Activated CD8-positive, alpha-beta memory T cell treated with anti-CD3 and anti-CD28 coated beads, Interleukin-2, amount 10 ng/mL, durations not matched to agents 7 days and 5 days (primary cell): ENCODE data around the gene SERPINA9. TPM values are rescaled to one million over a fixed set of nuclear protein-coding genes. Genes with fewer than 3 reads are reported as not detected.
A peak's percentile ranks its signal among the peaks of the same experiment; 100 is the strongest.
"Not testable (repeated sequence)": the region's sequence is repeated elsewhere in the genome, so short reads cannot be mapped to it uniquely, and the experiment has no call there.

Experiments
- ATAC-seq: fragments of 150-1000 bp; cut with Tn5 transposase; one replicate; pipeline ENCODE4 v1.10.0; 2021; ENCODE audit warnings: moderate library complexity
- CTCF ChIA-PET: fragments of 350-600 bp; sonication (Branson Sonifier 250); formaldehyde crosslinking; loops from one replicate; lab custom pipeline; 2021; ENCODE audit warnings: antibody characterized with exemption; lab: Charles Lee
- DNase-seq: peaks from one replicate; pipeline ENCODE4 v3.0.0-alpha.2; 2020
- H3K27ac Mint-ChIP-seq: one replicate; pipeline ENCODE4 v1.8.0; 2021; ENCODE audit warnings: mild to moderate bottlenecking, mixed read lengths
- H3K27me3 Mint-ChIP-seq: one replicate; pipeline ENCODE4 v1.8.0; 2021; ENCODE audit warnings: mixed read lengths
- H3K36me3 Mint-ChIP-seq: one replicate; pipeline ENCODE4 v1.8.0; 2021; ENCODE audit warnings: mild to moderate bottlenecking, mixed read lengths
- H3K4me1 Mint-ChIP-seq: one replicate; pipeline ENCODE4 v1.8.0; 2021; ENCODE audit warnings: mixed read lengths
- H3K4me3 Mint-ChIP-seq: one replicate; pipeline ENCODE4 v1.8.0; 2021; ENCODE audit warnings: mild to moderate bottlenecking, moderate library complexity, mixed read lengths
- H3K9me3 Mint-ChIP-seq: one replicate; pipeline ENCODE4 v1.8.0; 2022; ENCODE audit warnings: low read depth, mixed read lengths
- total RNA-seq, 2 experiments: library from RNA; stranded (reverse); gene quantifications; one replicate each; pipeline ENCODE4 v1.2.3, GENCODE V29; 2021

SERPINA9 gene
- total RNA-seq = not detected

DNA sequence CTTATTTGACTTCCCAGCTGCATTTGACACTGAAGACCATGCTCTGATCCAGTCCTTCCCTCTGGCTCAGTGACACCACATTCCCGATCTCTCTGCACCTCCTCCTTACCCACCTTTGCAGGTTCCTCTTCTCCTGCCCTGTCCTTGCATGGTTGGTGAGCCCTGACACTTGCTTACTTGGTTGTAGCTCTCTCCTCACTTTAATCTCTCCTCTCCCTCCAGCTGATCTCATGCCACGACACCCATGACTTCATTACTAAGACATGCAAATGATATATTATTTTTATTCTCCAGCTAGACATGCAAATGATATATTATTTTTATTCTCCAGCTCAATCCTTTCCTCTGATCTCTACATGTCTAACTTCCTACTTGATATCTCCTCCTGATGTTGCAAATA is at the start of gene SERPINA9:
Gene SERPINA9 (minus strand): TSS at position 175 of the 400 bp plus-strand sequence. CDS start 6,357 bp downstream, outside the sequence.
- Mint-ChIP-seq H3K27me3 (no peaks in the 10 kb centered on the region), H3K36me3 (no peaks in the 10 kb centered on the region), H3K27ac (no peak within 1 kb of the TSS), H3K4me3 (no peak within 1 kb of the TSS), H3K9me3 (no peaks in the 10 kb centered on the region), H3K4me1 (no peaks in the 10 kb centered on the region)
- ATAC-seq (no peak), DNase-seq (no peak)
- CTCF ChIA-PET = interaction anchor here (2.6 kb wide), 1 partner anchor 10 kb away, joined by 13 read pairs; no protein-coding TSS in a partner anchor

DNA sequence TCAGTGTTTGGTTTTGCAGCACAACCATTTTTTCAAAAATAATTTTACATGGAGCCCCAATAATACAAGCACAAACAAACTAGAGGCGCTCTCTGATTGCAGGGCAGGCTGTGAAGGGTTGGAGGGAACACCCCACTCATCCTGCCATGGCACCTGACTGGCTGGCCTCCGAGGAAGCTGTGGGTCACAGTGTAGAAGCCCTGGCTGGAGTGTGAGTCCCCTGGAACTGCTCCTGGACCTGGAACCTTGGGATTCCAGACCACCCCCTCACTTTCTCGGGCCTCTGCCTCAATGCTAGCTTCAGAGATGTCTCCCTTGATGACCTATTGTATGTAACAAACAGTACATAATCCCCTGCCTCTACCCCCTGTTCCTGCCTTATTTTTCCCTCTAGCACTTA is 48.1 kb upstream of the SERPINA9 start:
- H3K9me3 Mint-ChIP-seq = peaks cover 9% of the 10 kb centered on the region
- peaks cover 17% of the 10 kb centered on the region for H3K27me3 Mint-ChIP-seq
- DNase-seq (peak; percentile 28), ATAC-seq (no peak)
- no peak overlapping the region for H3K4me3 Mint-ChIP-seq
- no peaks in the 10 kb centered on the region for H3K4me1 Mint-ChIP-seq
- H3K27ac Mint-ChIP-seq = no peak overlapping the region
- CTCF ChIA-PET = no interaction called here
- no peaks in the 10 kb centered on the region for H3K36me3 Mint-ChIP-seq

DNA sequence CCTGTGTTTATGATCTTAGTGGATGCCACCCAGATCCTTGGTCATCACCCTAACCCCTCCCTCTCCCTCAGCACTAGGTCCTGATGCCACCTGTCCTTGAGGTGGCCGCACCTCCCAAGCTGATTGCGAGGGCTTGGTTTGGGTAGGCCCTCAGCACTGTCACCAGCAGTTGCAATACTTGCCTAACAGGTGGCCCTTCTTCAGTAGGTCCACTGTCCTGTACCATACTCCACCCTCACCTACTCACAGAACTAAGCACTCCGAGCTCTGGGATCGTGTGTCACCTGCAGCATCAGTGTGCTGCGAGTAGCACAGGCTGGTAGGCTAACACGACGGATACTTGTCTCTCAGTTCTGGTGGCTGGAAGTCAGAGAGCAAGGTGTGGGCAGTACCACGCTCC is 47.3 kb upstream of the SERPINA9 start:
- H3K36me3 Mint-ChIP-seq = no peaks in the 10 kb centered on the region
- DNase-seq (no peak), ATAC-seq (no peak)
- no peak overlapping the region for H3K4me3 Mint-ChIP-seq
- peaks cover 13% of the 10 kb centered on the region for H3K9me3 Mint-ChIP-seq
- no peaks in the 10 kb centered on the region for H3K4me1 Mint-ChIP-seq
- CTCF ChIA-PET = no interaction called here
- no peak overlapping the region for H3K27ac Mint-ChIP-seq
- peaks cover 17% of the 10 kb centered on the region for H3K27me3 Mint-ChIP-seq

DNA sequence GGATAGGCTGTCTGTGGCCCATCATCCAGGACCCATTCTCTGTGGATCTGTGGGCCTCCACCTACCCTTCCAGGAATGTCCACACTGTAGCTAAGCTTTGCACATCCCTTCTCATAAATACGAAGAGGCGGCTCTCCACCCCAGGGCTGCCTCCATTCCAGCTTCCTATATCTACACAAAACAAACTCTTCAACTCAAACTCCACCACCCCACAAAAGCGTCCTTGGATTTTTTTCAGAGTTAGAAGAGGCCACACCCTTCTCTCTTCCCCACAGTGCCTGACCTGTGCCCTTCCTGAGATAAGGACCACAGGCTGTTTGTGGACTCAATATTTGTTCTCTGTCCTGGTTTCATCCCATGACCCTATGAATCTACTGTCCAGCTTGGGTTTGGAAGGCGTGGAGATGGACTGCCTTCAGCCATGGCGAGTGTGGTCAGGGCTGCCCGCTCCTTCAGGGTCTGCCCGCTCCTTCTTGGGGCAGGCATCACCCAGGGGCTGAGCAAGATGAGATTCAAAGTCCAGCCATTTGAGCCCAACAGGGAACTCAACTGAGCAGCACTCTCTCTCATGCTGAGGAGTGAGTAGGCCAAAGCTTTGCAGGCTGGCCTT is 46.2 kb upstream of the SERPINA9 start:
- DNase-seq (no peak), ATAC-seq (no peak)
- no peaks in the 10 kb centered on the region for H3K4me1 Mint-ChIP-seq
- CTCF ChIA-PET = interaction anchor here (1.0 kb wide), 1 partner anchor 10 kb away, joined by 3 read pairs; no protein-coding TSS in a partner anchor
- peaks cover 12% of the 10 kb centered on the region for H3K27me3 Mint-ChIP-seq
- no peak overlapping the region for H3K27ac Mint-ChIP-seq
- H3K9me3 Mint-ChIP-seq = peaks cover 13% of the 10 kb centered on the region
- no peaks in the 10 kb centered on the region for H3K36me3 Mint-ChIP-seq
- no peak overlapping the region for H3K4me3 Mint-ChIP-seq

- Mint-ChIP-seq H3K4me3 (no peak overlapping the region), H3K27me3 (peaks cover 6% of the 10 kb centered on the region), H3K4me1 (no peaks in the 10 kb centered on the region), H3K36me3 (no peaks in the 10 kb centered on the region), H3K9me3 (peaks cover 13% of the 10 kb centered on the region), H3K27ac (no peak overlapping the region)
- CTCF ChIA-PET = interaction anchor here (1.0 kb wide), 1 partner anchor 11 kb away, joined by 3 read pairs; no protein-coding TSS in a partner anchor
- ATAC-seq = no peak
- DNase-seq = no peak
These were observed 45.5 kb upstream of the SERPINA9 start for GRCh38 chr14:94521375-94522114.

DNA sequence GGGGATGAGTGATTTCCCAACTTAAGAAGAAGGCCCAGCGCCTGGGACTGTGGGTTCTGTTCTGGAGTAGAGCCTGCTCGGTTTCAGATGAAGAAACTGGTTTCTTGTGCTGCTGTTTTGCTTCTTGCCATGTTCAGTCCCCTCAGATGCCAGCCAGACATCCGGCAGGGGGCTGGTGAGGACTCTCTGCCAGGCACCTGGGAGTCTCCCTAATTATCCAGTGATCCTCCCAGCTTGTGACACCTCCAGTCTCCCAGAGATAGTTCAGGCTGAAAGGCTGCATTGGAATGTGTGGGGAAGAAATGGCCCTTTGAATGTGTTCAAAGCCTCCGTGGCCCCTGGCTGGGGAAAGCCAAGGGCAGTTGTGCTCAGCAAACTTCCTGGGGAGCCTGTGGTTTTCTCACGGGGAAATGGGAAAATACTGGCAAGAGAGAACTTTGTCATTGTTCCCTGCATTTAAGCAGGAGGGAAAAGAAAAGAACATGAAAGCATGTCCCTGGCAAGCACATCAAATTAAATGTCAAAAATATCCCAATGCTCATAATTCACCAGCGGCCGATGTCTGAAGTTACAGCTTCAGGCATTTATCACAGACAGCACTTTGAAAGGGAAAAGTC is 41.8 kb upstream of the SERPINA9 start:
- Mint-ChIP-seq H3K27me3 (no peaks in the 10 kb centered on the region), H3K27ac (no peak overlapping the region), H3K4me1 (no peaks in the 10 kb centered on the region), H3K4me3 (no peak overlapping the region), H3K9me3 (peaks cover 13% of the 10 kb centered on the region), H3K36me3 (no peaks in the 10 kb centered on the region)
- CTCF ChIA-PET = no interaction called here
- DNase-seq (no peak), ATAC-seq (no peak)

DNA sequence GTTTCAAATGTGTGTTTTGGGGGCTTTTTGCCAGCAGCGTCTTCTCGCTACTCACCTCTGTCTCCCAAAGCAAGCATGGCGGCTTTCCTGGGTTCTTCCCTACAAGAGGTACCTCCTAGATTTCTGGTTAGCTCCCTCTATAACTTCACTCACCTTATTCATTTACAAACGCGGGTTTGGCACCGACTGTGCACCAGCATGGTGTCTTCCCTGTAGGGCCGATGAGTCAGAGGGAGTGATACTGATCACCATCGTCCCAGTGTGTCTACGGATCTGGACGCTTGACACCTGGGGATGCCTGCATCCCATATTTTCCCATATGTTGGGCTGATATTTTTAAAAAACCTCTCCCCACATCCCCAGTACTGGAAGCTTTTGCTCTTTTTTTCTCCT is 41.2 kb upstream of the SERPINA9 start:
- H3K27ac Mint-ChIP-seq = no peak overlapping the region
- H3K4me1 Mint-ChIP-seq = no peaks in the 10 kb centered on the region
- no peak overlapping the region for H3K4me3 Mint-ChIP-seq
- ATAC-seq (no peak), DNase-seq (no peak)
- H3K27me3 Mint-ChIP-seq = no peaks in the 10 kb centered on the region
- CTCF ChIA-PET = no interaction called here
- peaks cover 13% of the 10 kb centered on the region for H3K9me3 Mint-ChIP-seq
- no peaks in the 10 kb centered on the region for H3K36me3 Mint-ChIP-seq

- DNase-seq (no peak), ATAC-seq (no peak)
- H3K4me1 Mint-ChIP-seq = no peaks in the 10 kb centered on the region
These were observed 39.9 kb upstream of the SERPINA9 start for GRCh38 chr14:94515856-94516255.

GRCh38 chr14:94515426-94515825 is 39.4 kb upstream of the SERPINA9 start:
- Mint-ChIP-seq H3K9me3 (peaks cover 13% of the 10 kb centered on the region), H3K27ac (no peak overlapping the region), H3K4me1 (no peaks in the 10 kb centered on the region), H3K27me3 (no peaks in the 10 kb centered on the region), H3K4me3 (no peak overlapping the region), H3K36me3 (no peaks in the 10 kb centered on the region)
- ATAC-seq (no peak), DNase-seq (no peak)
- CTCF ChIA-PET = no interaction called here

More at GRCh38 chr14:94515856-94516255, 39.9 kb upstream of the SERPINA9 start:
- no peaks in the 10 kb centered on the region for H3K27me3 Mint-ChIP-seq
- no peak overlapping the region for H3K27ac Mint-ChIP-seq
- CTCF ChIA-PET = no interaction called here
- H3K36me3 Mint-ChIP-seq = no peaks in the 10 kb centered on the region
- no peak overlapping the region for H3K4me3 Mint-ChIP-seq
- peaks cover 13% of the 10 kb centered on the region for H3K9me3 Mint-ChIP-seq

- CTCF ChIA-PET = no interaction called here
- no peaks in the 10 kb centered on the region for H3K4me1 Mint-ChIP-seq
- H3K27ac Mint-ChIP-seq = no peak overlapping the region
- ATAC-seq (no peak), DNase-seq (no peak)
- H3K27me3 Mint-ChIP-seq = no peaks in the 10 kb centered on the region
- H3K9me3 Mint-ChIP-seq = peaks cover 6% of the 10 kb centered on the region
- no peak overlapping the region for H3K4me3 Mint-ChIP-seq
- no peaks in the 10 kb centered on the region for H3K36me3 Mint-ChIP-seq
These were observed 38.4 kb upstream of the SERPINA9 start for GRCh38 chr14:94514351-94514750.

- H3K4me1 Mint-ChIP-seq, H3K36me3 Mint-ChIP-seq, H3K27ac Mint-ChIP-seq, H3K4me3 Mint-ChIP-seq, DNase-seq, CTCF ChIA-PET, H3K27me3 Mint-ChIP-seq, ATAC-seq, H3K9me3 Mint-ChIP-seq: not testable (repeated sequence)
These were observed 34.5 kb upstream of the SERPINA9 start for GRCh38 chr14:94510481-94510880.

GRCh38 chr14:94509356-94509755 is 33.4 kb upstream of the SERPINA9 start, which contains the start of gene SERPINA12:
TSS of gene SERPINA12 (minus strand) at chr14:94509469. CDS start at chr14:94498397, 11,072 bp downstream.
- no peak for ATAC-seq
- peaks cover 4% of the 10 kb centered on the region for H3K27me3 Mint-ChIP-seq
- H3K9me3 Mint-ChIP-seq = no peaks in the 10 kb centered on the region
- CTCF ChIA-PET = no interaction called here
- no peaks in the 10 kb centered on the region for H3K36me3 Mint-ChIP-seq
- no peak for DNase-seq
- no peaks in the 10 kb centered on the region for H3K4me1 Mint-ChIP-seq
- H3K27ac Mint-ChIP-seq = no peak within 1 kb of the TSS
- H3K4me3 Mint-ChIP-seq = no peak within 1 kb of the TSS

DNA sequence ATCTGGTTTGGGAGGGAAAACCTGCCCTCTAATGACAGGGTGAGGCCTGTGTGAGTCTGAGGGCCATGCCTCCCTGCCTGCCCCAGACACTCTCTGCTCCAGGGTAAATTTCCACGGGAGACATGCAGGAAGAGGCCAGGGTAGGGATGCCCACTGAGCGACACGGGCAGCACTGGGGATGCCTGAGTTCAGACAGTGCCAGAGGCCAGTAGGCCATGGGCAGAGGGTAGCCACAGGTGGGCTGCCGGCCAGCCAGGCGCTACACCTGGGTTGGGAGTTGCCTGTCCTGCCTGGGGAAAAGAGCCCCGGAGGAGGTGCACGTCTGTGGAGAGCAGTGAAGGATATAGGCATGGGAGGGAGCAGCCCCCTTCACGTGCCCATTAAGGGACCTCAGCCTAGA is 29.6 kb upstream of the SERPINA9 start:
- no peak overlapping the region for H3K27ac Mint-ChIP-seq
- H3K36me3 Mint-ChIP-seq = no peaks in the 10 kb centered on the region
- CTCF ChIA-PET = no interaction called here
- DNase-seq (no peak), ATAC-seq (no peak)
- H3K27me3 Mint-ChIP-seq = peaks cover 4% of the 10 kb centered on the region
- H3K4me1 Mint-ChIP-seq = no peaks in the 10 kb centered on the region
- no peak overlapping the region for H3K4me3 Mint-ChIP-seq
- H3K9me3 Mint-ChIP-seq = no peaks in the 10 kb centered on the region
